GM12873 (cell line): Measurements from ENCODE around the gene PSMC4.

ENCODE experiments used
- TF ChIP-seq, protein P1 (sequence below): IDR thresholded peaks from 2 replicates; pipeline ENCODE4 v1.5.1; 2012; ENCODE audit warnings: low read depth, mild to moderate bottlenecking, moderate library complexity, low read length, control low read depth; ENCODE audit not compliant: insufficient read depth; ENCODE audit errors: missing control alignments

PSMC4 gene

DNA sequence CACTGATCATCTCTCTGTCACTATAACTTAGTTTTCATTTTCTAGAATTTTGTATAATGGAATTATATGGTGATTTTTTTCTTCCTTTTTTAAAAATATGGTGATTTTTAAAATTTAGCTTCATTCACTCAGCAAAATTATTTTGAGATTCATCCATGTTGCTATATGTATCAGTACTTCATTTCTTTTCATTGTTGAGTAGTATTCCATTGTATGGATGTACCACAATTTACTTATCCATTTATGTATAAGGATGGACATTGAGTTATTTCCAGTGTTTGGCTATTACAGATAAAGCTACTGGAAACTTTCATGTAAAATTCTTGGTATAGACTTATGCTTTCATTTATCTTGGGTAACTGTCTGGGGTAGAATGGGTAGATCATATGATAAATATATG, 38.7 kb downstream of the PSMC4 start:
- TF ChIP-seq, protein P1, sequence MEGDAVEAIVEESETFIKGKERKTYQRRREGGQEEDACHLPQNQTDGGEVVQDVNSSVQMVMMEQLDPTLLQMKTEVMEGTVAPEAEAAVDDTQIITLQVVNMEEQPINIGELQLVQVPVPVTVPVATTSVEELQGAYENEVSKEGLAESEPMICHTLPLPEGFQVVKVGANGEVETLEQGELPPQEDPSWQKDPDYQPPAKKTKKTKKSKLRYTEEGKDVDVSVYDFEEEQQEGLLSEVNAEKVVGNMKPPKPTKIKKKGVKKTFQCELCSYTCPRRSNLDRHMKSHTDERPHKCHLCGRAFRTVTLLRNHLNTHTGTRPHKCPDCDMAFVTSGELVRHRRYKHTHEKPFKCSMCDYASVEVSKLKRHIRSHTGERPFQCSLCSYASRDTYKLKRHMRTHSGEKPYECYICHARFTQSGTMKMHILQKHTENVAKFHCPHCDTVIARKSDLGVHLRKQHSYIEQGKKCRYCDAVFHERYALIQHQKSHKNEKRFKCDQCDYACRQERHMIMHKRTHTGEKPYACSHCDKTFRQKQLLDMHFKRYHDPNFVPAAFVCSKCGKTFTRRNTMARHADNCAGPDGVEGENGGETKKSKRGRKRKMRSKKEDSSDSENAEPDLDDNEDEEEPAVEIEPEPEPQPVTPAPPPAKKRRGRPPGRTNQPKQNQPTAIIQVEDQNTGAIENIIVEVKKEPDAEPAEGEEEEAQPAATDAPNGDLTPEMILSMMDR = no peak

DNA sequence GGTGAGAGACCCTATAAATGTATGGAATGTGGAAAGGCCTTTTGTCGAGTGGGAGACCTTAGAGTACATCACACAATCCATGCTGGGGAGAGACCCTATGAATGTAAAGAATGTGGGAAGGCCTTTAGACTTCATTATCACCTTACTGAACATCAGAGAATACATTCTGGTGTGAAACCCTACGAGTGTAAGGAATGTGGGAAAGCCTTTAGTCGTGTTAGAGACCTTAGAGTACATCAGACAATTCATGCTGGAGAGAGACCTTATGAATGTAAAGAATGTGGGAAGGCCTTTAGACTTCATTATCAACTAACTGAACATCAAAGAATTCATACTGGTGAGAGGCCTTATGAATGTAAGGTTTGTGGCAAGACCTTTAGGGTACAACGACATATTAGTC, 43.0 kb downstream of the PSMC4 start:
- TF ChIP-seq, protein P1 = no peak

DNA sequence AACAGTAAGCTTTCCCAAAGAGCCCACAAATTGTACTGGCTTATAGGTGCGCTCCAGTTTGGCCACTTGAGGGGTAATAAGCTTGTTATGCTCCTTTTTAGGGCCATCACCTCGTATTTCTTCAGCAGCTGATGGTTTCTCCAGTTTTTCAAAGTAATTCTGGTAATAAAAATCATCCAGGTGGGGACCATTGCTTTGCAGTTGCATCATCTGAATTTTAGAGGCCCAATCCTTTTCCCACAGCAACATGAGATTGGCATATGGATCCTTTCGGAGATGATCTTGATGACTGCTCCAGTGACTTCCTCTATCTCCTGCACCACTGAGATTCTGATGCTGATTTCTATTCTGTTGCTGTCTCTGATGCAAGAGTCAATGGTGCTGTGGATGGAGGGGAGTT, 53.0 kb downstream of the PSMC4 start:
- TF ChIP-seq, protein P1 = no peak

DNA sequence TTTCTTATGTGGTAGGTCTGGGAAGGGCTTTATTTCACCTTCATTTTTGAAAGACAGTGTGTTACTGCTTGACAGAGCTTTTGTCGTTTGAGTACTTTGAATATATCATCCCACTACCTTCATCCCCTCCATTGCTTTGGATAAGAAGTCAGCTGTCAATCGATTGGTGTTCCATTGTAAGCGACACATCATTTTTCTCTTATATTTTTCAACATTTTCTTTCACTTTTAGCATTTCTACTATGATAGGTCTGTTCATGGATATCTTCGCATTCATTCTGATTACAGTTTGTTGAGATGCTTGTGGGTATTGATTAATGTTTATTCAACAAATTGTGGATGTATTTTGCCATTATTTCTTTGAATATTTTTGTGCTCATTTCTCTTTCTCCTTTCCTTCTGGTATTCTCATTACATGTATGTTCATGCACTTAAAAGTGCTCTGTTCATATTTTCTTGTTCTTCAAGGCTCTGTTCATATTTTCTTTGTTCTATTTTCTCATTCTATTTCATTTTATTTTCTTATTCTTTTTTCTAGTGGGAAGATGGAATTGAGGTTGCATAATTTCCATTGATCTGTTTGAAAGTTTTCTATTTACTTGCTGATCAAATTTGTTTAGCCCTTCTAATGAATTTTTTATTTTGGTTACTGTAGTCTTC, 55.1 kb downstream of the PSMC4 start:
- TF ChIP-seq, protein P1 = no peak

DNA sequence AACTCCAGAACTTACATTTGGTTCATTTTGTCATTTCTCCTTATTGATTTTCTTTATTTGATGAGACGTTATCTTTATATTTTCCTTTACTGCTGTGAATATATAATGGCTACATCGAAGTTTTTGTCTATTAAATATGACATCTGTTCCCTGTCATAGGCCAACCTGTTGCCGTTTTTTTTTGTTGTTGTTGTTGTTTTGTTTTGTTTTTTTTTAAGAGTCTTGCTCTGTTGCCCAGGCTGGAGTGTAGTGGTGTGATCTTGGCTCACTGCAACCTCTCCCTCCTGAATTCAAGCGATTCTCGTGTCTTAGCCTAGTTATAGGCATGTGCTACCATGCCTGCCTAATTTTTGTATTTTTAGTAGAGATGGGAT, 55.6 kb downstream of the PSMC4 start:
- TF ChIP-seq, protein P1 = no peak
